HepG2 (cell line): ENCODE measurements around the gene SIGMAR1. TPM values are rescaled to one million over a fixed set of nuclear protein-coding genes. Genes with fewer than 3 reads are reported as not detected.

Source experiments
- ASH2L ChIP-seq: fragments of 300-600, 200-600 bp; sonication (generic); IDR thresholded peaks from 2 replicates; pipeline ENCODE4 v1.7.0; 2017; ENCODE audit warnings: low read depth, mild to moderate bottlenecking, moderate library complexity, mixed read lengths, low read length; ENCODE audit not compliant: insufficient read length
- ATF7-NPFF ChIP-seq: sonication (generic); formaldehyde crosslinking; IDR thresholded peaks from 2 replicates; pipeline ENCODE4 v1.8.1; 2023; ENCODE audit warnings: mild to moderate bottlenecking, low read depth, missing genetic modification reagents, moderate library complexity
- ESRRA ChIP-seq: sonication (generic); formaldehyde crosslinking; IDR thresholded peaks from 2 replicates; pipeline ENCODE4 v1.5.1; 2020; ENCODE audit warnings: mild to moderate bottlenecking, low read depth, missing genetic modification reagents
- HDAC2 ChIP-seq: sonication (generic); formaldehyde crosslinking; IDR thresholded peaks from 2 replicates; pipeline ENCODE4 v1.4.0; 2020; ENCODE audit warnings: missing genetic modification reagents
- HINFP ChIP-seq: sonication (generic); formaldehyde crosslinking; IDR thresholded peaks from 2 replicates; pipeline ENCODE4 v1.4.0; 2020; ENCODE audit warnings: low read depth, mild to moderate bottlenecking, missing genetic modification reagents
- KDM5B ChIP-seq: sonication (generic); formaldehyde crosslinking; IDR thresholded peaks from 2 replicates; pipeline ENCODE4 v1.4.0; 2020; ENCODE audit warnings: missing genetic modification reagents, mild to moderate bottlenecking, borderline replicate concordance
- KDM6A ChIP-seq: IDR thresholded peaks from 2 replicates; pipeline ENCODE4 v1.6.1; 2016; ENCODE audit warnings: low read depth
- LCORL ChIP-seq, 2 experiments: fragments of 450-650 bp in 1 of 2; sonication (generic) in 1 of 2; formaldehyde crosslinking in 1 of 2; IDR thresholded peaks; 2 replicates each; pipeline versions ENCODE4 v1.5.0 to v1.6.1; 2017 to 2020; ENCODE audit warnings: antibody characterized with exemption in 1 of 2, missing genetic modification reagents in 1 of 2
- MIXL1 ChIP-seq: IDR thresholded peaks from 2 replicates; pipeline ENCODE4 v1.6.1; 2016
- MTERF4 ChIP-seq: sonication (generic); formaldehyde crosslinking; IDR thresholded peaks from 2 replicates; pipeline ENCODE4 v1.8.0; 2023; ENCODE audit warnings: mild to moderate bottlenecking, missing genetic modification reagents
- PBX2 ChIP-seq: IDR thresholded peaks from 2 replicates; pipeline ENCODE4 v1.6.1; 2016; ENCODE audit warnings: control low read depth
- POLR2G ChIP-seq: fragments of 200-400 bp; formaldehyde crosslinking; IDR thresholded peaks from 2 replicates; pipeline ENCODE4 v1.6.1; 2018; ENCODE audit warnings: mild to moderate bottlenecking, low read depth, low read length, moderate library complexity
- RCOR2 ChIP-seq: IDR thresholded peaks from 2 replicates; pipeline ENCODE4 v1.6.1; 2016; ENCODE audit warnings: missing biosample characterization, missing genetic modification reagents
- RELA ChIP-seq: sonication (generic); formaldehyde crosslinking; IDR thresholded peaks from 2 replicates; pipeline ENCODE4 v1.4.0; 2020; ENCODE audit warnings: missing genetic modification reagents
- STAT5B ChIP-seq: sonication (generic); formaldehyde crosslinking; IDR thresholded peaks from 2 replicates; pipeline ENCODE4 v1.4.0; 2020; ENCODE audit warnings: missing genetic modification reagents
- ZBTB2 ChIP-seq: sonication (generic); formaldehyde crosslinking; IDR thresholded peaks from 2 replicates; pipeline ENCODE4 v1.8.0; 2022; ENCODE audit warnings: low read depth, missing genetic modification reagents
- ZNF335 ChIP-seq: sonication (generic); formaldehyde crosslinking; IDR thresholded peaks from 2 replicates; pipeline ENCODE4 v1.4.0; 2020; ENCODE audit warnings: missing genetic modification reagents
- ZNF510 ChIP-seq: sonication (generic); formaldehyde crosslinking; IDR thresholded peaks from 2 replicates; pipeline ENCODE4 v1.4.0; 2020; ENCODE audit warnings: low read depth, mild to moderate bottlenecking, missing genetic modification reagents
- ZNF589 ChIP-seq: sonication (generic); formaldehyde crosslinking; conservative IDR thresholded peaks from 2 replicates; pipeline ENCODE4 v1.8.0; 2022; ENCODE audit warnings: mild to moderate bottlenecking, moderate library complexity, missing genetic modification reagents
- ZNF776 ChIP-seq: sonication (generic); formaldehyde crosslinking; IDR thresholded peaks from 2 replicates; pipeline ENCODE4 v1.4.0; 2020; ENCODE audit warnings: mild to moderate bottlenecking, missing genetic modification reagents
- ZNF781 ChIP-seq: sonication (generic); formaldehyde crosslinking; IDR thresholded peaks from 2 replicates; pipeline ENCODE4 v1.5.1; 2020; ENCODE audit warnings: borderline replicate concordance, mild to moderate bottlenecking, missing genetic modification reagents; ENCODE audit errors: not compliant biosample characterization
- ZNF788 ChIP-seq: sonication (generic); formaldehyde crosslinking; IDR thresholded peaks from 2 replicates; pipeline ENCODE4 v1.5.0; 2020; ENCODE audit warnings: mild to moderate bottlenecking, missing genetic modification reagents, borderline replicate concordance
- ZNF879 ChIP-seq: sonication (generic); formaldehyde crosslinking; IDR thresholded peaks from 2 replicates; pipeline ENCODE4 v1.8.1; 2023; ENCODE audit warnings: missing genetic modification reagents
- ZSCAN29 ChIP-seq: sonication (generic); formaldehyde crosslinking; conservative IDR thresholded peaks from 2 replicates; pipeline ENCODE4 v1.4.0; 2020; ENCODE audit warnings: mild to moderate bottlenecking, missing genetic modification reagents
- polyA plus RNA-seq, 8 experiments: library from polyadenylated mRNA; depleted of rRNA in 3 of 8; stranded (reverse) in 7 of 8; unstranded in 1 of 8; fragments of >200 nt; fragmentation: Illumina TruSeq in 4 of 8; extraction: Trizol in 4 of 8; gene quantifications; 2 replicates each; pipeline versions ENCODE4 v1.2.1 to v1.2.3, GENCODE V29; 2011 to 2016; ENCODE audit warnings: low read depth in 4 of 8, missing spikeins in 1 of 8, mixed read lengths in 1 of 8; ENCODE audit not compliant: insufficient read depth in 1 of 8
- total RNA-seq, 5 experiments: library from RNA; depleted of rRNA; stranded (reverse); fragments of >200 nt; fragmentation: Illumina TruSeq; extraction: Trizol; gene quantifications; 2 replicates each; pipeline ENCODE4 v1.2.3, GENCODE V29; 2016; ENCODE audit warnings: low read depth in 1 of 5

Gene SIGMAR1
- total and polyA plus RNA-seq, 2 of the 13 experiments (the other 11 are each of a cell fraction or from before 2014, with no cell fraction given): 38.9 to 60.8 TPM

GRCh38 chr9:34646211-34647083, 8.9 kb upstream of the SIGMAR1 start, which contains the start of gene GALT (continued):
- TF ChIP-seq POLR2G (peak; percentile 87), KDM5B (peak; percentile 85), ZNF510 (CRISPR knock-in tag) (no peak), KDM6A (CRISPR knock-in tag) (no peak), ESRRA (CRISPR knock-in tag) (0 out of 2 replicates have a peak, but pooled peaks have one; percentile 14), ZNF879 (CRISPR knock-in tag) (0 out of 2 replicates have a peak, but pooled peaks have one; percentile 40), MTERF4 (CRISPR knock-in tag) (peak; percentile 89; the same call in 1 of the 2 replicates), ATF7-NPFF (peak; percentile 73; the same call in 1 of the 2 replicates), ASH2L (peak; percentile 87), LCORL (IDR thresholded peaks at IDR 0.05) (no peak), LCORL (CRISPR knock-in tag; IDR thresholded peaks at IDR 0.05) (peak; percentile 82; the same call in 1 of the 2 replicates), ZSCAN29 (CRISPR knock-in tag) (0 out of 2 replicates have a peak, but pooled peaks have one; percentile 37), PBX2 (CRISPR knock-in tag) (no peak; the same call in 1 of the 2 replicates), ZNF335 (CRISPR knock-in tag) (0 out of 2 replicates have a peak, but pooled peaks have one; percentile 8), ZNF589 (CRISPR knock-in tag) (peak; percentile 78), ZBTB2 (CRISPR knock-in tag) (0 out of 2 replicates have a peak, but pooled peaks have one; percentile 15), RCOR2 (CRISPR knock-in tag) (peak; percentile 12; the same call in 1 of the 2 replicates), HDAC2 (CRISPR knock-in tag) (peak; percentile 62; the same call in 1 of the 2 replicates), STAT5B (CRISPR knock-in tag) (0 out of 2 replicates have a peak, but pooled peaks have one; percentile 3), HINFP (CRISPR knock-in tag) (peak; percentile 37; the same call in 1 of the 2 replicates), ZNF788 (CRISPR knock-in tag) (no peak; the same call in 1 of the 2 replicates), ZNF781 (CRISPR knock-in tag) (peak; percentile 73), ZNF776 (CRISPR knock-in tag) (peak; percentile 81), MIXL1 (0 out of 2 replicates have a peak, but pooled peaks have one; percentile 9), RELA (CRISPR knock-in tag) (no peak)
